Measurements from ENCODE around the gene CCDC27.

CCDC27 gene

GRCh38 chr1:3756394-3756793, 4.1 kb downstream of the CCDC27 start:
- POLR2A ChIA-PET, result no interaction called here

DNA sequence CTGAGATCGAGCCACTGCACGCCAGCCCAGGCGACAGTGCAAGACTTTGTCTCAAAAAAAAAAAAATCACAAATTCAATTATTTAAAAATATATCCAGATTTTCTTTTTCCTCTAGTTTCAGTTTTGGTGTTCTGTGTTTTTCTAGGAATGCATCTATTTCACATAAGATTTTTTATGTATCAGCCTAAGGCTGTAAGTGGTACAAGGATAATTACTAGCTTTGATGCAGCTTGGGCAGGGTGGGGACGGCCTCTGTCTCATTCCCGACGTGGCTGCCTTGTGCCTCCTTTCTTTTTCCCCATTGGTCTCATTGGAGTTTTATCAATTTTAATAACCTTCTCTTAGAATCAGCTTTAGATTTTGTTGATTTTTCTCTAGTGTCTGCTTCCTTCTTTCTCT, 6.9 kb downstream of the CCDC27 start:
- DNase-seq (ENCODE audit: extremely low spot score), result no peak
- TF ChIP-seq NFRKB (IDR thresholded peaks at IDR 0.05) (no peak), L3MBTL2 (conservative IDR thresholded peaks at IDR 0.05) (no peak), FOXA1 (IDR thresholded peaks at IDR 0.05) (no peak), PKNOX1 (IDR thresholded peaks at IDR 0.05) (no peak), BHLHE40 (IDR thresholded peaks at IDR 0.05; ENCODE audit: borderline replicate concordance) (no peak), FOXM1 (IDR thresholded peaks at IDR 0.05; ENCODE audit: borderline replicate concordance) (no peak), ZNF384 (IDR thresholded peaks at IDR 0.05) (no peak), HDGF (IDR thresholded peaks at IDR 0.05; ENCODE audit: borderline replicate concordance) (no peak), SP1 (IDR thresholded peaks at IDR 0.05) (no peak), LEF1 (IDR thresholded peaks at IDR 0.05; ENCODE audit: borderline replicate concordance) (no peak), CTBP1 (IDR thresholded peaks at IDR 0.05; ENCODE audit: borderline replicate concordance) (no peak), SUZ12 (IDR thresholded peaks at IDR 0.05) (no peak), FOXK2 (IDR thresholded peaks at IDR 0.05) (no peak), ELF4 (IDR thresholded peaks at IDR 0.05) (no peak), TARDBP (IDR thresholded peaks at IDR 0.05) (no peak), ARNT (IDR thresholded peaks at IDR 0.05) (no peak)
- CTCF ChIA-PET, result no interaction called here
- POLR2A ChIA-PET, result no interaction called here

More at GRCh38 chr1:3756394-3756793, 4.1 kb downstream of the CCDC27 start:
- no peak for DNase-seq (ENCODE audit: extremely low spot score)
- CTCF ChIA-PET, result interaction anchor here (0.6 kb wide), 1 partner anchor 32 kb away, joined by 3 read pairs; no protein-coding TSS in a partner anchor
- TF ChIP-seq ARNT (IDR thresholded peaks at IDR 0.05) (no peak), CTBP1 (IDR thresholded peaks at IDR 0.05; ENCODE audit: borderline replicate concordance) (no peak), ZNF384 (IDR thresholded peaks at IDR 0.05) (no peak), TARDBP (IDR thresholded peaks at IDR 0.05) (no peak), FOXA1 (IDR thresholded peaks at IDR 0.05) (no peak), ELF4 (IDR thresholded peaks at IDR 0.05) (no peak), SUZ12 (IDR thresholded peaks at IDR 0.05) (no peak), FOXK2 (IDR thresholded peaks at IDR 0.05) (no peak), PKNOX1 (IDR thresholded peaks at IDR 0.05) (no peak), SP1 (IDR thresholded peaks at IDR 0.05) (no peak)

GRCh38 chr1:3759796-3760195, 7.5 kb downstream of the CCDC27 start:
- ChIA-PET CTCF (no interaction called here), POLR2A (no interaction called here)
- no peak for DNase-seq (ENCODE audit: extremely low spot score)

DNA sequence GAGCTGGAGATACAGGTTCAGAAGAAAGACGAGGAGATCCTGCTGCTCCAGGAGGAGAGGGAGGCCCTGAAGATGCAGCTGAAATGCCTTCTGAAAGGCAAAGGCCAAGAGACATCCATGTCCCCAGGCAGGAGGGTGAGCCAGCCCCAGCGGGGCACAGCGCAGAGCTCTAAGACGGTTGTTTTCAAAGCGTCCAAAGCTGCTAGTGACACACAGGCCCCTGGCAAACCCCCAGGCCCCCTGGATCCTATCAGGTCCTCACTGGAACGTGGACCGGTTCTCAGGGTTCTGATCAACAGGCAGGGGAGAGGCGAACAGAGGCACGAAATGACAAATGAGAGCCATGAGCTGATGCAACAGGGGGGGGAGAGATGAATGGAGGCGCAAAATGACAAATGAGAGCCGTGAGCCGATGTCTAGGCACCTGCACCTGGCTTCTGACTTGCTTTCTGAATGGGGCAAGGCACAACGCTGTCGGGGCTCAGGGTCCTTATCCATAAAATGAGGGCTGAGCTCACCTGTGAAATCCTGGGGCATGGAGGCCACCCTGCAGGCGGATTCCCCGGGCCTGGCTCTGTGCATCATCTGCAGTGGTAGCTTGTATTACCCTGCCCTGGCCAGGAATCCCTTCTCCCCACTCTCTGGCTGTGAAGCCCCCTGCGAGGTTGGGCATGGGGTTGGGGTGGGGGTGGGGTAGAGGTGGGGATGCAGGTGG, 9.2 kb downstream of the CCDC27 start:
- POLR2A ChIA-PET, result interaction anchor here (1.1 kb wide), 1 partner anchor 10 kb away, joined by 5 read pairs; no protein-coding TSS in a partner anchor
- CTCF ChIA-PET, result no interaction called here

More at GRCh38 chr1:3759796-3760195, 7.5 kb downstream of the CCDC27 start:
- TF ChIP-seq ZNF384 (IDR thresholded peaks at IDR 0.05) (no peak), PKNOX1 (IDR thresholded peaks at IDR 0.05) (no peak), ARNT (IDR thresholded peaks at IDR 0.05) (no peak), HDGF (IDR thresholded peaks at IDR 0.05; ENCODE audit: borderline replicate concordance) (no peak), BHLHE40 (IDR thresholded peaks at IDR 0.05; ENCODE audit: borderline replicate concordance) (no peak), LEF1 (IDR thresholded peaks at IDR 0.05; ENCODE audit: borderline replicate concordance) (no peak), L3MBTL2 (conservative IDR thresholded peaks at IDR 0.05) (no peak)

DNA sequence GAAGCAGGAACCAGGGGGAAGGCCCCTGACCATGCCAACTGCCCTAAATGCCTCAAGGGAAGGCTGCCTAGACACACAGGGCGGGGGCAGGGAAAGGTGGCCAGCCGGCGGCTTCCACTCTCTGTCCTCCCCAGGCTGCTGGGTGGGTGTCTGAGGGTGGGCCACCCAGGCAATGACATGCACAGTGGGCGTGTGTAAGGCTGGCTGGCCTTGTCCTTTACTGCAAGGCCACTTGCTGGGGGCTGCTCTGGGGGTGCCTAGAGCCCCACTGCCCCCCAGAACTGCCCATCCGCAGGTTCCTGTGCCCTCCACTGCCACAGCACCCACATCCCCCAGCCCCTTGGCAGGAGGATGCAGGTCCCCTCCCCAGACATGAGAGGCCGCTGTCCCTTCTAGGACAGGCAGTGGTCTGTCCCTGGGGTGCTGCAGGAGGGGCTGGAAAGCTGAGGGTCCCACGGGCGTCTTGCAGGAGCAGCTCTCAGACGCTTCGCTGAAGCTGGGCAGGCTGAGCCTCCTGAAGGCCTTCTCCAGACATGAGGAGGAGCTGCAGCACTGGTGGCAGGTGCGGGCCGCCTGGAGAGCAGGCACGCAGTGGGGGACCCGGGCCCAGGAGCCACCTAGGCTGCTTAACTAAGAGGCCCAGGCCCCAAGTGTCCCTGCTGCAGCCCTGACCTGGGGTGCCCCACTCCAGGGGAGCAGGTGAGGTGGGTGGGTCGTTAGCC, 10.1 kb downstream of the CCDC27 start:
- no peak for TF ChIP-seq TARDBP (IDR thresholded peaks at IDR 0.05)
- no peak for TF ChIP-seq BHLHE40 (IDR thresholded peaks at IDR 0.05; ENCODE audit: borderline replicate concordance)
- TF ChIP-seq ARNT (IDR thresholded peaks at IDR 0.05), result no peak
- TF ChIP-seq FOXM1 (IDR thresholded peaks at IDR 0.05; ENCODE audit: borderline replicate concordance), result no peak
- no peak for TF ChIP-seq FOXK2 (IDR thresholded peaks at IDR 0.05)
- no peak for TF ChIP-seq CTBP1 (IDR thresholded peaks at IDR 0.05; ENCODE audit: borderline replicate concordance)
- no peak for TF ChIP-seq LEF1 (IDR thresholded peaks at IDR 0.05; ENCODE audit: borderline replicate concordance)
- no peak for TF ChIP-seq L3MBTL2 (conservative IDR thresholded peaks at IDR 0.05)
- TF ChIP-seq SP1 (IDR thresholded peaks at IDR 0.05), result no peak
- TF ChIP-seq ZNF384 (IDR thresholded peaks at IDR 0.05), result no peak
- no peak for TF ChIP-seq PKNOX1 (IDR thresholded peaks at IDR 0.05)
- no peak for TF ChIP-seq ELF4 (IDR thresholded peaks at IDR 0.05)
- TF ChIP-seq NFRKB (IDR thresholded peaks at IDR 0.05), result no peak
- TF ChIP-seq SUZ12 (IDR thresholded peaks at IDR 0.05), result no peak
- TF ChIP-seq FOXA1 (IDR thresholded peaks at IDR 0.05), result no peak
- no peak for TF ChIP-seq HDGF (IDR thresholded peaks at IDR 0.05; ENCODE audit: borderline replicate concordance)
- ChIA-PET POLR2A (no interaction called here), CTCF (no interaction called here)
- no peak for DNase-seq (ENCODE audit: extremely low spot score)

More for the DNA sequence above, 9.2 kb downstream of the CCDC27 start:
- no peak for TF ChIP-seq L3MBTL2 (conservative IDR thresholded peaks at IDR 0.05)
- DNase-seq (ENCODE audit: extremely low spot score), result no peak
